GM23338 (cell line): Measurements from ENCODE around the gene NDUFS6. TPM values are rescaled to one million over a fixed set of nuclear protein-coding genes. Genes with fewer than 3 reads are reported as not detected.

Experiments
- ATAC-seq: fragments of 200-7000 bp; cut with Tn5 transposase; 3 replicates; pipeline ENCODE4 v1.9.1; 2020
- DNase-seq: peaks from one replicate; pipeline ENCODE4 v3.0.0-alpha.2; 2015; ENCODE audit warnings: low spot score
- H2AFZ ChIP-seq: fragments of 200-600 bp; sonication (generic); 2 replicates; pipeline ENCODE4 v1.8.0; 2016; ENCODE audit warnings: antibody characterized with exemption, mild to moderate bottlenecking, moderate library complexity
- H3F3A ChIP-seq: fragments of 200-600 bp; sonication (generic); replicated peaks from 2 replicates; pipeline ENCODE4 v1.8.0; 2017; ENCODE audit warnings: antibody characterized with exemption, mixed run types, low read depth
- H3K27ac ChIP-seq: fragments of 200-600 bp; sonication (generic); 2 replicates; pipeline ENCODE4 v1.6.1; 2016; ENCODE audit warnings: low read depth
- H3K27me3 ChIP-seq: fragments of 200-600 bp; sonication (generic); 2 replicates; pipeline ENCODE4 v1.8.0; 2016; ENCODE audit warnings: mild to moderate bottlenecking, mixed run types, moderate library complexity; ENCODE audit not compliant: insufficient read depth
- H3K36me3 ChIP-seq: fragments of 200-600 bp; sonication (generic); 2 replicates; pipeline ENCODE4 v1.8.0; 2016; ENCODE audit warnings: mild to moderate bottlenecking; ENCODE audit not compliant: insufficient read depth
- H3K4me1 ChIP-seq: fragments of 200-600 bp; sonication (generic); 2 replicates; pipeline ENCODE4 v1.8.0; 2016; ENCODE audit warnings: mild to moderate bottlenecking, moderate library complexity; ENCODE audit not compliant: insufficient read depth
- H3K4me2 ChIP-seq: fragments of 200-600 bp; sonication (generic); 2 replicates; pipeline ENCODE4 v1.7.1; 2017; ENCODE audit warnings: mixed run types
- H3K4me3 ChIP-seq: fragments of 200-600 bp; sonication (generic); 2 replicates; pipeline ENCODE4 v1.6.1; 2016; ENCODE audit warnings: mixed run types
- H3K79me2 ChIP-seq: fragments of 200-600 bp; sonication (generic); replicated peaks from 2 replicates; pipeline ENCODE4 v1.8.0; 2017; ENCODE audit warnings: mild to moderate bottlenecking; ENCODE audit not compliant: insufficient read depth
- H3K9me2 ChIP-seq: fragments of 200-600 bp; sonication (generic); 2 replicates; pipeline ENCODE4 v1.8.0; 2017; ENCODE audit not compliant: insufficient read depth
- H4K20me1 ChIP-seq: fragments of 200-600 bp; sonication (generic); replicated peaks from 2 replicates; pipeline ENCODE4 v1.8.0; 2017; ENCODE audit warnings: mild to moderate bottlenecking; ENCODE audit not compliant: insufficient read depth
- H3K27ac Mint-ChIP-seq: 2 replicates; pipeline ENCODE4 v1.8.0; 2020; ENCODE audit warnings: inconsistent platforms, mild to moderate bottlenecking, moderate library complexity, mixed read lengths
- H3K27me3 Mint-ChIP-seq: 3 replicates; pipeline ENCODE4 v1.8.0; 2022; ENCODE audit warnings: low read depth, mild to moderate bottlenecking, moderate library complexity, mixed read lengths, inconsistent platforms; ENCODE audit not compliant: insufficient read depth, poor library complexity
- H3K36me3 Mint-ChIP-seq: 3 replicates; pipeline ENCODE4 v1.8.0; 2021; ENCODE audit warnings: low read depth, mild to moderate bottlenecking, inconsistent platforms, moderate library complexity, mixed read lengths
- H3K4me1 Mint-ChIP-seq: 3 replicates; pipeline ENCODE4 v1.8.0; 2020; ENCODE audit warnings: mild to moderate bottlenecking, inconsistent platforms, mixed read lengths
- H3K4me3 Mint-ChIP-seq: 3 replicates; pipeline ENCODE4 v1.8.0; 2021; ENCODE audit warnings: moderate library complexity, mild to moderate bottlenecking, inconsistent platforms, mixed read lengths
- H3K9me3 Mint-ChIP-seq: 3 replicates; pipeline ENCODE4 v1.8.0; 2020; ENCODE audit warnings: moderate library complexity, mild to moderate bottlenecking, inconsistent platforms, mixed read lengths
- CREB1 ChIP-seq: fragments of 250-450 bp; sonication (Bioruptor Pico); IDR thresholded peaks from 2 replicates; pipeline ENCODE4 v1.5.0; 2020; ENCODE audit warnings: low read depth, mild to moderate bottlenecking, moderate library complexity
- CTCF ChIP-seq, 2 experiments: fragments of 200-600 bp in 1 of 2; sonication (generic) in 1 of 2; conservative IDR thresholded peaks; 2 replicates each; pipeline versions ENCODE4 v1.5.1 to v1.6.1; 2016 to 2017; ENCODE audit warnings: antibody characterized with exemption in 2 of 2, low read depth in 2 of 2, mild to moderate bottlenecking in 2 of 2, moderate library complexity in 1 of 2
- EZH2 ChIP-seq: fragments of 200-600 bp; sonication (generic); IDR thresholded peaks from one replicate; pipeline ENCODE4 v1.8.0; 2017; ENCODE audit warnings: antibody characterized with exemption, mild to moderate bottlenecking, low read depth; ENCODE audit not compliant: unreplicated experiment
- EZH2phosphoT487 ChIP-seq: fragments of 200-600 bp; sonication (generic); IDR thresholded peaks from one replicate; pipeline ENCODE4 v1.8.1; 2018; ENCODE audit warnings: antibody characterized with exemption; ENCODE audit not compliant: unreplicated experiment
- JUNB ChIP-seq: IDR thresholded peaks from one replicate; pipeline ENCODE4 v1.6.1; 2016; ENCODE audit warnings: antibody characterized with exemption; ENCODE audit not compliant: unreplicated experiment
- ZNF114 ChIP-seq: fragments of 250-450 bp; sonication (Bioruptor Pico); IDR thresholded peaks from 2 replicates; pipeline ENCODE4 v1.5.0; 2020; ENCODE audit warnings: mild to moderate bottlenecking, moderate library complexity
- ZNF331 ChIP-seq: fragments of 250-450 bp; sonication (Bioruptor Pico); IDR thresholded peaks from 2 replicates; pipeline ENCODE4 v1.5.0; 2020; ENCODE audit warnings: low read depth, mild to moderate bottlenecking, moderate library complexity
- ZNF462 ChIP-seq: fragments of 250-450 bp; sonication (Bioruptor Pico); IDR thresholded peaks from 2 replicates; pipeline ENCODE4 v1.5.0; 2020; ENCODE audit warnings: mild to moderate bottlenecking, moderate library complexity
- polyA plus RNA-seq: library from polyadenylated mRNA; unstranded; fragments of >200 nt; fragmentation: Nextera tagmentation; extraction: Ambion mirVana; gene quantifications from 2 replicates; pipeline ENCODE4 v1.2.1, GENCODE V29; 2016
- total RNA-seq: library from RNA; depleted of rRNA; stranded (reverse); fragments of >200 nt; shearing (Covaris generic); gene quantifications from 2 replicates; pipeline ENCODE4 v1.2.3, GENCODE V29; 2014
- TF ChIP-seq, protein P1 (sequence below): IDR thresholded peaks from 2 replicates; pipeline ENCODE4 v1.6.1; 2016; ENCODE audit warnings: antibody characterized with exemption

The NDUFS6 gene
- total and polyA plus RNA-seq, 2 experiments from 2014 or later = 94.8 to 289 TPM

- Mint-ChIP-seq H3K4me3 (no peak overlapping the region), H3K36me3 (peaks cover 91% of the 10 kb centered on the region), H3K27me3 (peaks cover 8% of the 10 kb centered on the region), H3K27ac (no peak overlapping the region), H3K4me1 (peaks cover 24% of the 10 kb centered on the region), H3K9me3 (no peaks in the 10 kb centered on the region)
- Histone ChIP-seq H3K9me2 (no peaks in the 10 kb centered on the region), H4K20me1 (peaks cover 21% of the 10 kb centered on the region; the same call in 1 of the 2 replicates), H3K4me2 (no peak overlapping the region), H3K79me2 (peaks cover 45% of the 10 kb centered on the region), H3F3A (no peaks in the 10 kb centered on the region; the same call in 1 of the 2 replicates), H3K27me3 (no peaks in the 10 kb centered on the region), H2AFZ (no peak overlapping the region), H3K36me3 (peaks cover 33% of the 10 kb centered on the region), H3K27ac (no peak overlapping the region), H3K4me1 (0 out of 2 replicates have a peak, but pooled peaks cover 5% of the 10 kb centered on the region), H3K4me3 (no peak overlapping the region)
- ATAC-seq = no peak
- TF ChIP-seq ZNF331 (CRISPR knock-in tag) = no peak
- TF ChIP-seq ZNF114 (CRISPR knock-in tag) = no peak
- no peak for TF ChIP-seq CTCF (conservative IDR thresholded peaks at IDR 0.05; ENCODE audit: low read depth in 2 of 2)
- TF ChIP-seq ZNF462 (CRISPR knock-in tag) = no peak
- TF ChIP-seq EZH2 = no peak
- TF ChIP-seq, protein P1, sequence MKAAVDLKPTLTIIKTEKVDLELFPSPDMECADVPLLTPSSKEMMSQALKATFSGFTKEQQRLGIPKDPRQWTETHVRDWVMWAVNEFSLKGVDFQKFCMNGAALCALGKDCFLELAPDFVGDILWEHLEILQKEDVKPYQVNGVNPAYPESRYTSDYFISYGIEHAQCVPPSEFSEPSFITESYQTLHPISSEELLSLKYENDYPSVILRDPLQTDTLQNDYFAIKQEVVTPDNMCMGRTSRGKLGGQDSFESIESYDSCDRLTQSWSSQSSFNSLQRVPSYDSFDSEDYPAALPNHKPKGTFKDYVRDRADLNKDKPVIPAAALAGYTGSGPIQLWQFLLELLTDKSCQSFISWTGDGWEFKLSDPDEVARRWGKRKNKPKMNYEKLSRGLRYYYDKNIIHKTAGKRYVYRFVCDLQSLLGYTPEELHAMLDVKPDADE = no peak
- no peak for TF ChIP-seq CREB1 (CRISPR knock-in tag)
- TF ChIP-seq JUNB = no peak
- TF ChIP-seq EZH2phosphoT487 = no peak
- no peak for DNase-seq
Observed at GRCh38 chr5:1815071-1815786, 14.0 kb downstream of the NDUFS6 start.
